Colon (tissue), 2 donors: Measurements from ENCODE around the gene CATSPER3.

Source experiments
- FAIRE-seq: peaks from 2 replicates; lab custom pipeline; 2012; peaks lifted over from hg19 to GRCh38; lab: Jason Lieb, UNC
- donor health status: control.
- donor health status: control.

The CATSPER3 gene

GRCh38 chr5:135010502-135011354 lies 43.0 kb downstream of the CATSPER3 start:
- FAIRE-seq = no peak

GRCh38 chr5:135011355-135012032 lies 43.8 kb downstream of the CATSPER3 start:
- FAIRE-seq = no peak

GRCh38 chr5:135012033-135012588 lies 44.4 kb downstream of the CATSPER3 start:
- no peak for FAIRE-seq

- no peak for FAIRE-seq
Observed at GRCh38 chr5:135012951-135013391, 45.3 kb downstream of the CATSPER3 start.

GRCh38 chr5:135013445-135013844 lies 45.7 kb downstream of the CATSPER3 start:
- no peak for FAIRE-seq

- FAIRE-seq = no peak
Observed at GRCh38 chr5:135013947-135014570, 46.4 kb downstream of the CATSPER3 start.

- no peak for FAIRE-seq
Observed at GRCh38 chr5:135015942-135016341, 48.2 kb downstream of the CATSPER3 start.

GRCh38 chr5:135016861-135017290 lies 49.2 kb downstream of the CATSPER3 start:
- FAIRE-seq = no peak

- FAIRE-seq = no peak
Observed at GRCh38 chr5:135018457-135018856, 50.8 kb downstream of the CATSPER3 start.

- FAIRE-seq = no peak
Observed at GRCh38 chr5:135019314-135019713, 51.6 kb downstream of the CATSPER3 start.

- FAIRE-seq = no peak
Observed at GRCh38 chr5:135020111-135020895, 52.6 kb downstream of the CATSPER3 start.

- no peak for FAIRE-seq
Observed at GRCh38 chr5:135024956-135025729, 57.4 kb downstream of the CATSPER3 start.

- no peak for FAIRE-seq
Observed at GRCh38 chr5:135025730-135026644, 58.3 kb downstream of the CATSPER3 start.

GRCh38 chr5:135026645-135027265 lies 59.0 kb downstream of the CATSPER3 start:
- FAIRE-seq = no peak

- no peak for FAIRE-seq
Observed at GRCh38 chr5:135027266-135027696, 59.6 kb downstream of the CATSPER3 start.

- no peak for FAIRE-seq
Observed at GRCh38 chr5:135027697-135028615, 60.2 kb downstream of the CATSPER3 start.

GRCh38 chr5:135028791-135029476 lies 61.2 kb downstream of the CATSPER3 start:
- FAIRE-seq = no peak
